Activated CD4-positive, CD25-positive, alpha-beta regulatory T cell treated with anti-CD3 and anti-CD28 coated beads, Interleukin-2, amount 50 U/mL, for 24 hours (primary cell): Measurements from ENCODE around the gene ORC6.

Source experiments
- ATAC-seq, 2 donors: fragments of 150-1000 bp; cut with Tn5 transposase; one replicate each; pipeline ENCODE4 v1.10.0; 2021; ENCODE audit warnings: mild to moderate bottlenecking in 1 of 2, moderate library complexity in 1 of 2

The ORC6 gene

GRCh38 chr16:46701615-46702014, 12.2 kb downstream of the ORC6 start:
- ATAC-seq = no peak

- no peak for ATAC-seq
Observed at GRCh38 chr16:46702030-46702429, 12.6 kb downstream of the ORC6 start.

GRCh38 chr16:46706642-46707041, 17.2 kb downstream of the ORC6 start:
- no peak for ATAC-seq

- no peak for ATAC-seq
Observed at GRCh38 chr16:46709469-46710005, 20.1 kb downstream of the ORC6 start.

GRCh38 chr16:46711106-46712058, 21.9 kb downstream of the ORC6 start:
- ATAC-seq = no peak

- no peak for ATAC-seq
Observed at GRCh38 chr16:46712911-46713310, 23.5 kb downstream of the ORC6 start.

GRCh38 chr16:46713634-46714033, 24.2 kb downstream of the ORC6 start:
- ATAC-seq = no peak

- no peak for ATAC-seq
Observed at GRCh38 chr16:46714797-46715591, 25.5 kb downstream of the ORC6 start.

- ATAC-seq = no peak
Observed at GRCh38 chr16:46715769-46716305, 26.4 kb downstream of the ORC6 start.

GRCh38 chr16:46717692-46718091, 28.2 kb downstream of the ORC6 start:
- ATAC-seq = no peak

GRCh38 chr16:46718214-46718613, 28.8 kb downstream of the ORC6 start:
- no peak for ATAC-seq

GRCh38 chr16:46719528-46719927, 30.1 kb downstream of the ORC6 start:
- no peak for ATAC-seq

GRCh38 chr16:46720619-46721018, 31.2 kb downstream of the ORC6 start:
- no peak for ATAC-seq

GRCh38 chr16:46721885-46722284, 32.4 kb downstream of the ORC6 start:
- ATAC-seq = no peak

GRCh38 chr16:46727184-46727583, 37.7 kb downstream of the ORC6 start:
- no peak for ATAC-seq

- ATAC-seq = no peak
Observed at GRCh38 chr16:46727630-46728029, 38.2 kb downstream of the ORC6 start.

- no peak for ATAC-seq
Observed at GRCh38 chr16:46728806-46729205, 39.3 kb downstream of the ORC6 start.

GRCh38 chr16:46729326-46729995, 40.0 kb downstream of the ORC6 start:
- ATAC-seq = no peak

GRCh38 chr16:46730126-46730525, 40.7 kb downstream of the ORC6 start:
- no peak for ATAC-seq

GRCh38 chr16:46730801-46731690, 41.6 kb downstream of the ORC6 start:
- no peak for ATAC-seq
